ENCODE results near the gene CCSER2.
"Not testable (repeated sequence)": the region's sequence is repeated elsewhere in the genome, so short reads cannot be mapped to it uniquely, and the experiment has no call there.

The CCSER2 gene, protein sequence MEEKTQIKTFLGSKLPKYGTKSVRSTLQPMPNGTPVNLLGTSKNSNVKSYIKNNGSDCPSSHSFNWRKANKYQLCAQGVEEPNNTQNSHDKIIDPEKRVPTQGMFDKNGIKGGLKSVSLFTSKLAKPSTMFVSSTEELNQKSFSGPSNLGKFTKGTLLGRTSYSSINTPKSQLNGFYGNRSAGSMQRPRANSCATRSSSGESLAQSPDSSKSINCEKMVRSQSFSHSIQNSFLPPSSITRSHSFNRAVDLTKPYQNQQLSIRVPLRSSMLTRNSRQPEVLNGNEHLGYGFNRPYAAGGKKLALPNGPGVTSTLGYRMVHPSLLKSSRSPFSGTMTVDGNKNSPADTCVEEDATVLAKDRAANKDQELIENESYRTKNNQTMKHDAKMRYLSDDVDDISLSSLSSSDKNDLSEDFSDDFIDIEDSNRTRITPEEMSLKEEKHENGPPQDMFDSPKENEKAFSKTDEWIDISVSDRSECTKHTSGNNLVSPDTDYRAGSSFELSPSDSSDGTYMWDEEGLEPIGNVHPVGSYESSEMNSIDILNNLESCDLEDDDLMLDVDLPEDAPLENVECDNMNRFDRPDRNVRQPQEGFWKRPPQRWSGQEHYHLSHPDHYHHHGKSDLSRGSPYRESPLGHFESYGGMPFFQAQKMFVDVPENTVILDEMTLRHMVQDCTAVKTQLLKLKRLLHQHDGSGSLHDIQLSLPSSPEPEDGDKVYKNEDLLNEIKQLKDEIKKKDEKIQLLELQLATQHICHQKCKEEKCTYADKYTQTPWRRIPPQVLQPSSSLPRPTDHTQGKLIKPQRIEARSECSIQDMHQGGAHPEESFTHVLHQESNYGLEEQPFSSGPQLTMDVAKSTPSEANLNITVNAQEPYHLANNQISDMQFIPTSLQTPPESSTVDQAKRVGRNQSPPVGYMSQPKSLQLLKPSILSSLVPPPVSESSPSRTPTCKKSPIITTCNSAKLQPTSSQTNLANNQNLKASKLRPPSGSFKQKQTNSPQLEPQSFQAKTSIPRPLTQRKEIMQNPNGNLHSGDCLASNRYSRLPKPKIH

GRCh38 chr10:84328418-84329195, at the start of gene CCSER2:
TSS of gene CCSER2 (plus strand) at chr10:84328589. CDS start at chr10:84371053, 42,464 bp downstream.
- Histone ChIP-seq H3K9ac (ENCODE audit: low read depth, low read length) (no peak within 1 kb of the TSS), H3K4me3 (ENCODE audit: low read depth, low read length) (peak within 1 kb of the TSS; percentile 87), H3K36me3 (ENCODE audit: control insufficient read depth, insufficient read depth, low read length) (no peaks in the 10 kb centered on the region), H3K4me1 (ENCODE audit: control insufficient read depth, insufficient read depth, low read length) (peaks cover 5% of the 10 kb centered on the region), H3K27me3 (ENCODE audit: control insufficient read depth, insufficient read depth, low read length) (no peaks in the 10 kb centered on the region), H3K9me3 (ENCODE audit: control insufficient read depth, insufficient read depth, low read length) (no peaks in the 10 kb centered on the region)

- H3K27me3 ChIP-seq (ENCODE audit: control insufficient read depth, insufficient read depth, low read length); H3K4me1 ChIP-seq (ENCODE audit: control insufficient read depth, insufficient read depth, low read length); H3K9me3 ChIP-seq (ENCODE audit: control insufficient read depth, insufficient read depth, low read length); H3K9ac ChIP-seq (ENCODE audit: low read depth, low read length); H3K36me3 ChIP-seq (ENCODE audit: control insufficient read depth, insufficient read depth, low read length): not testable (repeated sequence)
- H3K4me3 ChIP-seq (ENCODE audit: low read depth, low read length), result peak overlapping the region; percentile 30
Observed at GRCh38 chr10:84279876-84280475, 48.4 kb upstream of the CCSER2 start.

DNA sequence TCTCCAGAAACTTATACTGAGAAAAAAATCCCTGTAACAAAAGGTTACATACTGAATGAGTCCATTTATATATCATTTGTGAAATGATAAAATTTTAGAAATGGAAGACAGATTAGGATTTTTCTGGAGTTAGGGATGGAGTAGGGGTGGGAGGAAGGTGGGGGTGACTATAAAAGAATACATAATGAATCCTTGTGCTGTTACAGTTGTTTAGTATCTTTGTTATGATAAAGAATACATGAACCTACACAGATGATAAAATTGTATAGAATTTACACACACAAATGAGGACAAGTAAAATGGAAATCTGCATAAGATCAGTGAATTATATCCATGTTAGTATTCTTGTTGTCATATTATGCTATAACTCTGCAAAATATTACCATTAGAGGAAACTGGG, 41.7 kb upstream of the CCSER2 start:
- H3K4me3 ChIP-seq (ENCODE audit: low read depth, low read length), result no peak overlapping the region
- no peaks in the 10 kb centered on the region for H3K4me1 ChIP-seq (ENCODE audit: control insufficient read depth, insufficient read depth, low read length)
- H3K36me3 ChIP-seq (ENCODE audit: control insufficient read depth, insufficient read depth, low read length), result no peaks in the 10 kb centered on the region
- H3K27me3 ChIP-seq (ENCODE audit: control insufficient read depth, insufficient read depth, low read length), result no peaks in the 10 kb centered on the region
- H3K9ac ChIP-seq (ENCODE audit: low read depth, low read length), result no peak overlapping the region
- no peaks in the 10 kb centered on the region for H3K9me3 ChIP-seq (ENCODE audit: control insufficient read depth, insufficient read depth, low read length)

DNA sequence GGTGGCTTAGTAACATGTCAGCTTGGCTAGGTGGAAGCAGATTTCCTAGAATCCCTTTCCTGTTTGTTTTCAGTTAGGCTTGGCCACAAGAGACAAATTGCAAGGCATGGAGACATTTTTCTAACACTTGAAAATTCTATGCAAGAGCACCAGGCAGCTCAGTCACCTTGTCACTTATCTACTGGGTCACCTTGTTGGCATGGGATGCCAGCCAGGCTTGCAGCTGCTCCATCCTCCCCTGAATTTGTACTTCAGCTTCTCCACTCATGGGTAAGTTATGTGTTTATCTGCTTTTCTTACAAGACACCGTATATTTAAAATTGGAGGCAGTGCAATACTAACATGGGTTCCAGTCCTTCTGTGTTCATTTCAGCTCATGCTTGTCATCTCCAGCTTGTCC, 40.2 kb upstream of the CCSER2 start:
- Histone ChIP-seq H3K36me3 (ENCODE audit: control insufficient read depth, insufficient read depth, low read length) (no peaks in the 10 kb centered on the region), H3K9me3 (ENCODE audit: control insufficient read depth, insufficient read depth, low read length) (no peaks in the 10 kb centered on the region)

GRCh38 chr10:84289521-84290200, 38.7 kb upstream of the CCSER2 start:
- no peak overlapping the region for H3K4me3 ChIP-seq (ENCODE audit: low read depth, low read length)

More for the DNA sequence above, 40.2 kb upstream of the CCSER2 start:
- Histone ChIP-seq H3K4me3 (ENCODE audit: low read depth, low read length) (no peak overlapping the region), H3K27me3 (ENCODE audit: control insufficient read depth, insufficient read depth, low read length) (no peaks in the 10 kb centered on the region), H3K9ac (ENCODE audit: low read depth, low read length) (no peak overlapping the region), H3K4me1 (ENCODE audit: control insufficient read depth, insufficient read depth, low read length) (no peaks in the 10 kb centered on the region)

DNA sequence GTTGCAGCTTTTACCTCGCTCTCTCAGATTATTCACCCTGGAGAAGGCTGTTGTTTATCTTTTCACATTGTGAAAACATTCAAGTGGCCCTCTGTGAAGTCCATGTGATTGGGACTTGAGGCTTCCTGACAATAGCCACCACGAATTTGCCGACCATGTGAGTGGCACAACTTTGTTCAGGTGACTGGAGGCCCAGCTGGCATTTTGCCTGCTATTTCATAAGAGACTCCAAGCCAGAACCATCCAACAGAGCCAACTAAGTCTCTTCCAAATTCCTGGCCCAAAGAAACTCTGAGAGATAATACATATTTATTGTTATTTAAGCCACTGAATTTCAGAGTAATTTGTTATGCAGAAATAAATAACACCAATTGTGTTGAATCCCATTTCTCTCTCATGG, 38.2 kb upstream of the CCSER2 start:
- H3K4me3 ChIP-seq (ENCODE audit: low read depth, low read length), result no peak overlapping the region
- no peaks in the 10 kb centered on the region for H3K9me3 ChIP-seq (ENCODE audit: control insufficient read depth, insufficient read depth, low read length)
- no peak overlapping the region for H3K9ac ChIP-seq (ENCODE audit: low read depth, low read length)
- no peaks in the 10 kb centered on the region for H3K27me3 ChIP-seq (ENCODE audit: control insufficient read depth, insufficient read depth, low read length)
- no peaks in the 10 kb centered on the region for H3K4me1 ChIP-seq (ENCODE audit: control insufficient read depth, insufficient read depth, low read length)
- no peaks in the 10 kb centered on the region for H3K36me3 ChIP-seq (ENCODE audit: control insufficient read depth, insufficient read depth, low read length)

More at GRCh38 chr10:84289521-84290200, 38.7 kb upstream of the CCSER2 start:
- no peak overlapping the region for H3K9ac ChIP-seq (ENCODE audit: low read depth, low read length)
- H3K36me3 ChIP-seq (ENCODE audit: control insufficient read depth, insufficient read depth, low read length), result no peaks in the 10 kb centered on the region
- no peaks in the 10 kb centered on the region for H3K9me3 ChIP-seq (ENCODE audit: control insufficient read depth, insufficient read depth, low read length)
- no peaks in the 10 kb centered on the region for H3K27me3 ChIP-seq (ENCODE audit: control insufficient read depth, insufficient read depth, low read length)
- no peaks in the 10 kb centered on the region for H3K4me1 ChIP-seq (ENCODE audit: control insufficient read depth, insufficient read depth, low read length)

DNA sequence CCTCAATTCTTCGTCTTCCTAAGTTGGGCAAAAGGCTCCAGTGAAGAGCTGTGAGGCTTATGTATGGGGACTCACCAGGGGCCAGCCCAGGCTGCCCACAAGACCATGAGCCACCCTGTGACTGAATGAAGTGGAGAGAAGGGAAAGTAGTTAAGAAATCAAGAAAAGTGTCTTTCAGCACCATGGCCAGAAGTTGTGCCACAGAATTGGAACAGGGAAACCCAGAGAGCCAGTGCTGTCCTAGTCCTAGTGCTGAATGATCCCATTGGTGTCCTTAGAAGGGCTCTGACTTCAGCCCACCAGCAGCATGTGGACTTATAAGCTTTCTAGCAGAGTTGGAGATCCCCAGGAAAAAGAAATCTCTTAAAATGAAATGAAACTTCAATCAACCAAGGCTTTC, 37.0 kb upstream of the CCSER2 start:
- Histone ChIP-seq H3K9me3 (ENCODE audit: control insufficient read depth, insufficient read depth, low read length) (no peaks in the 10 kb centered on the region), H3K4me3 (ENCODE audit: low read depth, low read length) (no peak overlapping the region), H3K9ac (ENCODE audit: low read depth, low read length) (no peak overlapping the region), H3K4me1 (ENCODE audit: control insufficient read depth, insufficient read depth, low read length) (peaks cover 6% of the 10 kb centered on the region), H3K27me3 (ENCODE audit: control insufficient read depth, insufficient read depth, low read length) (no peaks in the 10 kb centered on the region), H3K36me3 (ENCODE audit: control insufficient read depth, insufficient read depth, low read length) (no peaks in the 10 kb centered on the region)

- Histone ChIP-seq H3K4me1 (ENCODE audit: control insufficient read depth, insufficient read depth, low read length) (peaks cover 8% of the 10 kb centered on the region), H3K4me3 (ENCODE audit: low read depth, low read length) (no peak overlapping the region), H3K9me3 (ENCODE audit: control insufficient read depth, insufficient read depth, low read length) (no peaks in the 10 kb centered on the region), H3K36me3 (ENCODE audit: control insufficient read depth, insufficient read depth, low read length) (no peaks in the 10 kb centered on the region), H3K27me3 (ENCODE audit: control insufficient read depth, insufficient read depth, low read length) (no peaks in the 10 kb centered on the region), H3K9ac (ENCODE audit: low read depth, low read length) (no peak overlapping the region)
Observed at GRCh38 chr10:84292502-84292901, 35.9 kb upstream of the CCSER2 start.

- no peaks in the 10 kb centered on the region for H3K36me3 ChIP-seq (ENCODE audit: control insufficient read depth, insufficient read depth, low read length)
- H3K9ac ChIP-seq (ENCODE audit: low read depth, low read length), result no peak overlapping the region
- H3K9me3 ChIP-seq (ENCODE audit: control insufficient read depth, insufficient read depth, low read length), result no peaks in the 10 kb centered on the region
- no peak overlapping the region for H3K4me3 ChIP-seq (ENCODE audit: low read depth, low read length)
- no peaks in the 10 kb centered on the region for H3K27me3 ChIP-seq (ENCODE audit: control insufficient read depth, insufficient read depth, low read length)
- H3K4me1 ChIP-seq (ENCODE audit: control insufficient read depth, insufficient read depth, low read length), result peaks cover 8% of the 10 kb centered on the region
Observed at GRCh38 chr10:84293171-84293570, 35.2 kb upstream of the CCSER2 start.

DNA sequence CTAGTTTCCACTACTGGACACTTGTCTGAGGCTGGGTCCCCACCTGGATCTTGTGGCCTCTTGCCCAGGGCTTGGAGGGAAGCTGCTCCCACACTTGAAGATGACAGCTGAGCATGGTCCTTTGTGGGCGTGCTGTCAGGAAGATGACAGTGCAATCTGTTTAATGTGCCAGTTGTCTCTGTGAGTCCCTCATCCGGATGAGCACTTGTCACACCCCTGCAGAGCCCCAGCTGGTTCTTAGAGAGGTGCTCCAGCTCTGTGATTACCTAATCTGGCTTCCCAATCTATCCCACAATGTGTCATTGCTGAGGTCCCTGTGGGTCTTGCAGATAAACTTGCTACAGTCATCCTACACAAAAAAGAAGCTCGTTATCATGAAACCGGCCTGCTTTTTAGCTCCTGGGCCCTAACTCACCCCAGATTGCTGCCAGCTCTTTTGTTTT, 34.8 kb upstream of the CCSER2 start:
- no peak overlapping the region for H3K9ac ChIP-seq (ENCODE audit: low read depth, low read length)
- H3K4me3 ChIP-seq (ENCODE audit: low read depth, low read length), result no peak overlapping the region
- H3K36me3 ChIP-seq (ENCODE audit: control insufficient read depth, insufficient read depth, low read length), result no peaks in the 10 kb centered on the region
- H3K9me3 ChIP-seq (ENCODE audit: control insufficient read depth, insufficient read depth, low read length), result no peaks in the 10 kb centered on the region
- H3K27me3 ChIP-seq (ENCODE audit: control insufficient read depth, insufficient read depth, low read length), result no peaks in the 10 kb centered on the region
- H3K4me1 ChIP-seq (ENCODE audit: control insufficient read depth, insufficient read depth, low read length), result peaks cover 10% of the 10 kb centered on the region

Measured in iPS-15b (cell line).